SK-N-MC (cell line): ENCODE measurements around the gene MTERF4.

Source experiments
- DNase-seq: peaks from one replicate; pipeline ENCODE4 v3.0.0-alpha.2; 2011; ENCODE audit warnings: low read depth, low spot score
- H3K27ac ChIP-seq: fragments of 200-600 bp; sonication (generic); 2 replicates; pipeline ENCODE4 v1.5.1; 2016; ENCODE audit warnings: mixed run types
- H3K36me3 ChIP-seq: fragments of 200-600 bp; sonication (generic); 2 replicates; pipeline ENCODE4 v1.6.1; 2017; ENCODE audit warnings: antibody characterized with exemption, low read length, mixed read lengths; ENCODE audit not compliant: insufficient read depth
- H3K4me3 ChIP-seq: fragments of 200-600 bp; sonication (generic); 2 replicates; pipeline ENCODE4 v1.5.1; 2016
- H3K9ac ChIP-seq: fragments of 200-600 bp; sonication (generic); 2 replicates; pipeline ENCODE4 v1.8.0; 2017; ENCODE audit warnings: mixed run types, mixed read lengths; ENCODE audit not compliant: insufficient read length
- H3K9me3 ChIP-seq: fragments of 200-600 bp; sonication (generic); 2 replicates; pipeline ENCODE4 v1.6.1; 2017; ENCODE audit warnings: low read depth, mild to moderate bottlenecking, antibody characterized with exemption, low read length, moderate library complexity, mixed read lengths
- EZH2 ChIP-seq: fragments of 200-600 bp; sonication (generic); IDR thresholded peaks from one replicate; pipeline ENCODE4 v1.6.1; 2017; ENCODE audit warnings: antibody characterized with exemption
- FOXP2 ChIP-seq: optimal IDR thresholded peaks from 2 replicates; pipeline ENCODE3; 2011; ENCODE audit warnings: mild to moderate bottlenecking, moderate library complexity; ENCODE audit not compliant: insufficient read depth; ENCODE audit errors: extremely low read length, control extremely low read depth
- POLR2AphosphoS5 ChIP-seq: IDR thresholded peaks from 2 replicates; pipeline ENCODE4 v1.6.1; 2012; ENCODE audit warnings: mild to moderate bottlenecking, low read depth, low read length, borderline replicate concordance

The MTERF4 gene

GRCh38 chr2:241068136-241068941 lies 33.7 kb downstream of the MTERF4 start:
- Histone ChIP-seq H3K27ac (no peak overlapping the region), H3K36me3 (no peaks in the 10 kb centered on the region), H3K4me3 (no peak overlapping the region), H3K9ac (no peak overlapping the region), H3K9me3 (no peaks in the 10 kb centered on the region)
- DNase-seq: no peak
- no peak for TF ChIP-seq EZH2
- no peak for TF ChIP-seq POLR2AphosphoS5
- TF ChIP-seq FOXP2: no peak

DNA sequence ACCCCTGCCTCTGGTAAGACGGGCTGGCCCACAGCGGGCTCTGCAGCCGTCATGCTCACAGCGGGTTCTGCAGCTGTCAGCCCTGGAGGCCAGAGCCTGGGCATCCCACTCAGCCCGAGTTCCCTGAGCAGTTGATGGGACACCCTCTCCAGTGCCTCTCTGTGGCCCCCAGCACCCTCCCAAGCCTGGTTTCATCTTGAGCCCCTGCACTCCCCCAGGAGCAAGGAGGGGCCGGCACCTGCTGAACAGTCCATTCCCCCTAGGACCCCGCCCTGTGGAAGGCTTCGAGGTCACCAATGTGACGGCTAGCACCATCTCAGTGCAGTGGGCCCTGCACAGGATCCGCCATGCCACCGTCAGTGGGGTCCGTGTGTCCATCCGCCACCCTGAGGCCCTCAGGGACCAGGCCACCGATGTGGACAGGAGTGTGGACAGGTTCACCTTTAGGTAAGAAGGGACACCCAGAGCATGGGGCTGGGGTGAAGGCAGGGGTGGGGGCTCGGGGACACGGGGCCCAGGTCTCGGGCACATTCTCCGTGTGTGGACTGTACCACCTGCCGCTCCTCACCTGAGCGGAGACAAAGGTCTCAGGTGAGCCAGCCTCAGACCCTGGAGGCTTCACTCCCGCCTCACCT lies 34.5 kb downstream of the MTERF4 start:
- no peaks in the 10 kb centered on the region for H3K36me3 ChIP-seq
- TF ChIP-seq FOXP2 (no peak), EZH2 (no peak), POLR2AphosphoS5 (no peak)
- H3K27ac ChIP-seq: no peak overlapping the region
- no peak for DNase-seq
- no peak overlapping the region for H3K9ac ChIP-seq
- H3K9me3 ChIP-seq: no peaks in the 10 kb centered on the region
- H3K4me3 ChIP-seq: no peak overlapping the region

DNA sequence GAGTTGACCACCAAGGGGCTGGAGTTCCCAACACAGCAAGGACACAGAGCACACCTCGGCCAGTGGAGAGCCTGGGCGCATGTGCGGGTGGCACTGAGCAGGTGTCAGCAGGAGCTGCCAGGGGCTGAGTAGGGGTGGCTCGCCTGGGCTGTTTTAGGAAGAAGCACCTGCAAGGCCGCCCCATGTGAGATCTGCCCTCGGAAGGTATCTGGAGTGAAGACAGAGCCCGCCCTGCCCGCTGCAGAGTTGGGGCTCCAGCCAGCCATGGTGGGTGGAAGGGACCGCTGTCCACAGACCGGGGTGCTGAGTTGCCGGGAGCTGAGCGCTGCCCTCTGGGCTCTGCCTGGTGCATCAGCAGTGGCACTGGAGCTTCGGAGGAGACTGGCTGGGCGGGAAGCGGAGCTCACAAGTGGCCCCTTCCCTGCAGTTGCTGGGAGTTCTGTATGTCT lies 35.2 kb downstream of the MTERF4 start:
- no peak overlapping the region for H3K9ac ChIP-seq
- H3K4me3 ChIP-seq: no peak overlapping the region
- DNase-seq: no peak
- H3K9me3 ChIP-seq: no peaks in the 10 kb centered on the region
- H3K27ac ChIP-seq: no peak overlapping the region
- TF ChIP-seq FOXP2: no peak
- no peaks in the 10 kb centered on the region for H3K36me3 ChIP-seq

DNA sequence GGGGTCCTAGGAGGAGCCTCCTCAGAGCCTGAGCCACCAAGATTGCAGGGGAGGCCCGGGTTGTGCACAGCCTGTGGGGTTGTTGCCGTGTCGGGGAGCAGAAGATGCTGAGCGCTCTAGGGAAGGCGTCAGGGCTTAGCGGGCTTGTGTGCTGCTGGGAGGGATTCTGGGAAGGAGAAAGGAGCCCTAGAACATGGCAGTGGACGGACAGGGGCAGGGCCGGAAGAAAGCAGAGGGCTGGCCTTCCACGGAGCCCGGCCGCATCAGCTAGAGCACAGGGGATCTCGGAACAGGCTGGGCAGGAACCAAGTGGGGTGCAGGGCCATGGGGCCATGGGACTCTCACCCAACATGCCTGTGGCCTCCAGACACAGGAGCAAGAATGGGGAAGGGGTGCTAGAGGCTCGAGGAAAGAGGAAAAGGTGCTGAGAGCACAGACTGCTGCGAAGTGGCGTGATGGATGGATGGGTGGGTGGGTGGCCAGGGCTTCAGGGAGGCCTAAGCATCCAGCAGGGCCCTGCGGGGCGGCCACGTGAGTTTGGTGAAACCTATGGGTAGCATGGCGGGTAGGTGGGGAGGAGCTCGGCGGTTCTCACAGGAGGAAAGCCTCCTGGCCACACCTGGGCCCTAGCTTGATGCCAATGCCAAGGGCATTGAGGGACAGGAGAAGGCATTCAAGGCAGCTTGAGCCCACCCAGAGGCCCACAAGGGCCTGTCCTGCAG lies 35.8 kb downstream of the MTERF4 start:
- no peak overlapping the region for H3K9ac ChIP-seq
- no peaks in the 10 kb centered on the region for H3K36me3 ChIP-seq
- H3K4me3 ChIP-seq: no peak overlapping the region
- no peak for DNase-seq
- H3K27ac ChIP-seq: no peak overlapping the region
- TF ChIP-seq EZH2: no peak
- TF ChIP-seq FOXP2: no peak
- no peak for TF ChIP-seq POLR2AphosphoS5
- H3K9me3 ChIP-seq: no peaks in the 10 kb centered on the region

- Histone ChIP-seq H3K9ac (no peak overlapping the region), H3K4me3 (no peak overlapping the region), H3K27ac (no peak overlapping the region), H3K9me3 (no peaks in the 10 kb centered on the region), H3K36me3 (no peaks in the 10 kb centered on the region)
- DNase-seq: no peak
- TF ChIP-seq FOXP2 (no peak), POLR2AphosphoS5 (no peak), EZH2 (no peak)
Observed at GRCh38 chr2:241065355-241065803, 36.7 kb downstream of the MTERF4 start.

DNA sequence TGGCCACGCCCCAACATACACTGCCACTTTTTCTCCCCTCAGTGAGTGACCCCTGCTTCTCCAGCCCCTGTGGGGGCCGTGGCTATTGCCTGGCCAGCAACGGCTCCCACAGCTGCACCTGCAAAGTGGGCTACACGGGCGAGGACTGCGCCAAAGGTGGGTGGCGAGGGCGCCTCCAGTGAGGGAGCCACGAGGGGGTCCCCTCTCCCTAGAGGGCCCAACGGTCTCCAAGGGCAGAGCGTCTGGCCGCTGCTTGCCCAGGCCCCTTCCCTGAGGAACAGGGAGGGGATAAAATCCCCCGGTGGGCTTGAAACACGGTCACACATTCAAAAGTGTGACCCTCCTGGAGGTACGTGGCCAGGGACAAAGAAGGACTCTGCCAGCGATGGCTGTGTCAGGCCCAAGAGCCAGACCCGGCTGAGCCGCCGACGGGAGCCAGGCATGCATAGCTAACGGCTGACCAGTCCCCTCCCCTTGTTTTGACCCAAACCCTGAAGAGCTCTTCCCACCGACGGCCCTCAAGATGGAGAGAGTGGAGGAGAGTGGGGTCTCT lies 37.2 kb downstream of the MTERF4 start:
- Histone ChIP-seq H3K4me3 (no peak overlapping the region), H3K36me3 (no peaks in the 10 kb centered on the region), H3K9ac (no peak overlapping the region), H3K27ac (no peak overlapping the region), H3K9me3 (no peaks in the 10 kb centered on the region)
- no peak for DNase-seq
- TF ChIP-seq FOXP2: no peak
- no peak for TF ChIP-seq EZH2
- no peak for TF ChIP-seq POLR2AphosphoS5

- H3K27ac ChIP-seq: no peak overlapping the region
- DNase-seq: no peak
- no peaks in the 10 kb centered on the region for H3K36me3 ChIP-seq
- no peak overlapping the region for H3K9ac ChIP-seq
- no peak overlapping the region for H3K4me3 ChIP-seq
- TF ChIP-seq FOXP2: no peak
- TF ChIP-seq EZH2: no peak
- H3K9me3 ChIP-seq: no peaks in the 10 kb centered on the region
Observed at GRCh38 chr2:241064008-241064801, 37.9 kb downstream of the MTERF4 start.
